Stomach (tissue), 4 donors: ENCODE results near the gene ZNF442.

ENCODE experiments used
- CTCF ChIP-seq, 7 experiments: fragments of 450-650 bp in 4 of 7; fragments of 200-600 bp in 3 of 7; sonication (generic) in 3 of 7; IDR thresholded peaks; one replicate each; pipeline ENCODE4 v1.5.1; 2016 to 2019; ENCODE audit warnings: antibody characterized with exemption in 7 of 7, control low read depth in 2 of 7, mild to moderate bottlenecking in 1 of 7
- EP300 ChIP-seq: sonication (generic); formaldehyde crosslinking; IDR thresholded peaks from one replicate; pipeline ENCODE4 v1.6.1; 2017; ENCODE audit warnings: antibody characterized with exemption
- POLR2A ChIP-seq, 4 donors: fragments of 450-650 bp; IDR thresholded peaks; one replicate each; pipeline ENCODE4 v1.6.1; 2016; ENCODE audit warnings: antibody characterized with exemption in 4 of 4, control low read depth in 2 of 4, mild to moderate bottlenecking in 1 of 4, moderate library complexity in 1 of 4
- POLR2AphosphoS5 ChIP-seq, 3 donors: sonication (generic); formaldehyde crosslinking; IDR thresholded peaks; one replicate each; pipeline ENCODE4 v1.6.1; 2016; ENCODE audit warnings: antibody characterized with exemption in 3 of 3

GRCh38 chr19:12379732-12380443 lies 14.4 kb upstream of the ZNF442 start:
- TF ChIP-seq CTCF (IDR thresholded peaks at IDR 0.05) (no peak), EP300 (no peak), POLR2AphosphoS5 (IDR thresholded peaks at IDR 0.05) (no peak), POLR2A (IDR thresholded peaks at IDR 0.05) (no peak)
